Endothelial cell of umbilical vein (primary cell): ENCODE measurements around the gene ANXA2.

ENCODE experiments used
- CTCF ChIP-seq, 2 donors: IDR thresholded peaks; 1 replicate in 1 of 2; 2 replicates in 1 of 2; pipeline ENCODE4 v1.5.1; 2011; ENCODE audit warnings: low read length in 2 of 2, mild to moderate bottlenecking in 2 of 2, moderate library complexity in 2 of 2, control low read depth in 1 of 2, inconsistent platforms in 1 of 2, low read depth in 1 of 2; ENCODE audit not compliant: insufficient read depth in 1 of 2; ENCODE audit errors: extremely low read depth in 1 of 2
- EZH2 ChIP-seq: IDR thresholded peaks from 2 replicates; pipeline ENCODE4 v1.6.1; 2012; ENCODE audit warnings: borderline replicate concordance, low read depth, mild to moderate bottlenecking, moderate library complexity, low read length, inconsistent platforms; ENCODE audit not compliant: severe bottlenecking
- POLR2A ChIP-seq: IDR thresholded peaks from 2 replicates; pipeline ENCODE4 v1.6.1; 2012; ENCODE audit warnings: low read depth, mild to moderate bottlenecking, control low read depth, low read length
- POLR2AphosphoS5 ChIP-seq: IDR thresholded peaks from 2 replicates; pipeline ENCODE4 v1.6.1; 2012; ENCODE audit warnings: low read depth, mild to moderate bottlenecking, control low read depth, low read length, moderate library complexity; ENCODE audit not compliant: insufficient read depth

- TF ChIP-seq CTCF (IDR thresholded peaks at IDR 0.05; ENCODE audit: extremely low read depth in 1 of 2, insufficient read depth in 1 of 2, low read depth in 1 of 2, low read length in 2 of 2) (no peak), POLR2AphosphoS5 (no peak), POLR2A (no peak), EZH2 (no peak)
Measured at GRCh38 chr15:60385620-60386552, 11.9 kb downstream of the ANXA2 start.
